ENCODE results near the gene SSH3.

GRCh38 chr11:67309166-67309565 lies 5.8 kb downstream of the SSH3 start:
- TF ChIP-seq, protein P1, sequence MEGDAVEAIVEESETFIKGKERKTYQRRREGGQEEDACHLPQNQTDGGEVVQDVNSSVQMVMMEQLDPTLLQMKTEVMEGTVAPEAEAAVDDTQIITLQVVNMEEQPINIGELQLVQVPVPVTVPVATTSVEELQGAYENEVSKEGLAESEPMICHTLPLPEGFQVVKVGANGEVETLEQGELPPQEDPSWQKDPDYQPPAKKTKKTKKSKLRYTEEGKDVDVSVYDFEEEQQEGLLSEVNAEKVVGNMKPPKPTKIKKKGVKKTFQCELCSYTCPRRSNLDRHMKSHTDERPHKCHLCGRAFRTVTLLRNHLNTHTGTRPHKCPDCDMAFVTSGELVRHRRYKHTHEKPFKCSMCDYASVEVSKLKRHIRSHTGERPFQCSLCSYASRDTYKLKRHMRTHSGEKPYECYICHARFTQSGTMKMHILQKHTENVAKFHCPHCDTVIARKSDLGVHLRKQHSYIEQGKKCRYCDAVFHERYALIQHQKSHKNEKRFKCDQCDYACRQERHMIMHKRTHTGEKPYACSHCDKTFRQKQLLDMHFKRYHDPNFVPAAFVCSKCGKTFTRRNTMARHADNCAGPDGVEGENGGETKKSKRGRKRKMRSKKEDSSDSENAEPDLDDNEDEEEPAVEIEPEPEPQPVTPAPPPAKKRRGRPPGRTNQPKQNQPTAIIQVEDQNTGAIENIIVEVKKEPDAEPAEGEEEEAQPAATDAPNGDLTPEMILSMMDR (IDR thresholded peaks at IDR 0.05), result no peak
- TF ChIP-seq POLR2A (IDR thresholded peaks at IDR 0.05; ENCODE audit: low read depth) (no peak), EP300 (IDR thresholded peaks at IDR 0.05) (no peak)
